Gastroesophageal sphincter (tissue), 3 donors: ENCODE data around the gene SCO2.

Experiments used
- CTCF ChIP-seq, 4 experiments: fragments of 200-600 bp in 2 of 4; fragments of 450-650 bp in 2 of 4; sonication (generic) in 1 of 4; IDR thresholded peaks; one replicate each; pipeline ENCODE4 v1.5.1; 2017 to 2019; ENCODE audit warnings: antibody characterized with exemption in 4 of 4, mild to moderate bottlenecking in 2 of 4, moderate library complexity in 2 of 4
- POLR2AphosphoS5 ChIP-seq: sonication (generic); formaldehyde crosslinking; IDR thresholded peaks from one replicate; pipeline ENCODE4 v1.6.1; 2017; ENCODE audit warnings: antibody characterized with exemption

DNA sequence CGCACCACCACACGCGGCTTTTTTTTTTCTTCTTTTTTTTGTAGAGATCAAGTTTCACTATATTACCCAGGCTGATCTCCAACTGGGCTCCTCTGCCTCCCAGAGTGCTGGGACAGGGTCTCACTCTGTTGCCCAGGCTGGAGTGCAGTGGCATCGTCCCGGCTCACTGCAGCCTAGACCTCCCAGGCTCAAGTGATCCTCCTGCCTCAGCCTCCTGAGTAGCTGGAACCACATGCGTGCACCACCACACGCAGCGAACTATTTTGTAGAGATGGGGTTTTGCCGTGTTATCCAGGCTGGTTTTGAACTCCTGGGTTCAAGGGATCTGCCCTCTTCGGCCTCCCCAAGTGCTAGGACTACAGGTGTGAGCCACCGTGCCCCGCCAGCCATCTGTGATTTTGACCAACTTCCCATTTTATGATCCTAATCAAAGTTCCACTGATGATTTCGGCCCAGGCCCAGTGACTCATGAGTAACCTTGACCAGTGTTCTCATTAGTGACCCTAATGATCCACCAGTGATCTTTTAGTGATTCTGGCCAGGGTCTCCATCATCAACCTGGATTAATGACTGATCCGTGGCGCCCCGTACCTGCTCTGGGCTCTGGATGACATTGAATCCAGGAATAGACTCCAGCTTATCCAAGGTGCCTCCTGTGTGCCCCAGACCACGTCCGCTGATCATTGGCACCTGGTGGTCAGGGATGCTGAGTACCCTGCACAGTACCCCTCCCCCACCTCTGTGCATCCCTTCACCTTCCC, 2.7 kb upstream of the SCO2 start:
- TF ChIP-seq POLR2AphosphoS5 (no peak), CTCF (IDR thresholded peaks at IDR 0.05) (no peak)
